Ishikawa (cell line): Measurements from ENCODE around the gene FAM171A2.

ENCODE experiments used
- CEBPB ChIP-seq: IDR thresholded peaks from 2 replicates; pipeline ENCODE4 v1.6.1; 2012
- CREB1 ChIP-seq: IDR thresholded peaks from 2 replicates; pipeline ENCODE4 v1.6.1; 2012; ENCODE audit warnings: low read depth
- EGR1 ChIP-seq: IDR thresholded peaks from 2 replicates; pipeline ENCODE4 v1.6.1; 2012
- EP300 ChIP-seq: IDR thresholded peaks from 2 replicates; pipeline ENCODE4 v1.6.1; 2012; ENCODE audit warnings: borderline replicate concordance
- FOXM1 ChIP-seq: IDR thresholded peaks from 2 replicates; pipeline ENCODE4 v1.6.1; 2012; ENCODE audit warnings: low read depth, borderline replicate concordance
- MAX ChIP-seq: IDR thresholded peaks from 2 replicates; pipeline ENCODE4 v1.6.1; 2012
- NFIC ChIP-seq: IDR thresholded peaks from 2 replicates; pipeline ENCODE4 v1.6.1; 2012
- RAD21 ChIP-seq: IDR thresholded peaks from 2 replicates; pipeline ENCODE4 v1.6.1; 2012; ENCODE audit warnings: low read depth
- REST ChIP-seq: IDR thresholded peaks from 2 replicates; pipeline ENCODE4 v1.6.1; 2012; ENCODE audit warnings: low read depth, mild to moderate bottlenecking
- TAF1 ChIP-seq: IDR thresholded peaks from 2 replicates; pipeline ENCODE4 v1.6.1; 2012; ENCODE audit warnings: low read depth, mild to moderate bottlenecking
- TCF12 ChIP-seq: IDR thresholded peaks from 2 replicates; pipeline ENCODE4 v1.6.1; 2012; ENCODE audit warnings: low read depth
- TEAD4 ChIP-seq: IDR thresholded peaks from 2 replicates; pipeline ENCODE4 v1.6.1; 2012
- YY1 ChIP-seq: IDR thresholded peaks from 2 replicates; pipeline ENCODE4 v1.6.1; 2012; ENCODE audit warnings: low read depth
- ZBTB7A ChIP-seq: IDR thresholded peaks from 2 replicates; pipeline ENCODE4 v1.6.1; 2012; ENCODE audit warnings: low read depth
- TF ChIP-seq, protein P1 (sequence below): IDR thresholded peaks from 2 replicates; pipeline ENCODE4 v1.6.1; 2012

FAM171A2 gene

GRCh38 chr17:44321246-44322120 is 42.2 kb downstream of the FAM171A2 start:
- TF ChIP-seq EGR1 = no peak
- TF ChIP-seq YY1 = no peak
- no peak for TF ChIP-seq TAF1
- TF ChIP-seq CREB1 = no peak
- TF ChIP-seq RAD21 = no peak
- TF ChIP-seq EP300 = no peak
- TF ChIP-seq MAX = no peak
- no peak for TF ChIP-seq TCF12
- TF ChIP-seq REST = no peak
- TF ChIP-seq, protein P1, sequence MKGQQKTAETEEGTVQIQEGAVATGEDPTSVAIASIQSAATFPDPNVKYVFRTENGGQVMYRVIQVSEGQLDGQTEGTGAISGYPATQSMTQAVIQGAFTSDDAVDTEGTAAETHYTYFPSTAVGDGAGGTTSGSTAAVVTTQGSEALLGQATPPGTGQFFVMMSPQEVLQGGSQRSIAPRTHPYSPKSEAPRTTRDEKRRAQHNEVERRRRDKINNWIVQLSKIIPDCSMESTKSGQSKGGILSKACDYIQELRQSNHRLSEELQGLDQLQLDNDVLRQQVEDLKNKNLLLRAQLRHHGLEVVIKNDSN = no peak
- no peak for TF ChIP-seq CEBPB
- TF ChIP-seq FOXM1 = no peak
- no peak for TF ChIP-seq TEAD4
- no peak for TF ChIP-seq NFIC
- TF ChIP-seq ZBTB7A = no peak

DNA sequence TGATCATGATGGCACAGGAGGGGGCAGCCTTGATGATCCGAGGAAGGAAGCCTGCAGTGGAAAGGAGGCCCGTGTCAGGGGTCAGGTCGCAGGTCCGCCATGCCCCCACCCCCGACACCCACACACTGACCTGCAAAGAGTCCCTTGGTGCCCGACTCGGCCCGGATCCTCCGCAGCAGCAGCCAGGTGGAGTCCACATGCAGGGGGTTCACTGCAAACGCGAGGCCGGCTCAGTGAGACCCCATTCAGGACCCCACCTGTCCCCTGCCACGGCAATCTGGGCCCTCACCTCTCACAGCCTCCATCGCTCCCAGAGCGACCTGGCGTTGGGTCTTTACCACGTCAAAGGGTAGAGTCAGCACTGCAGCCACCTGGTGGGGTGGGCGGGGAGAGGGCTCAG is 43.6 kb downstream of the FAM171A2 start:
- TF ChIP-seq ZBTB7A = 0 out of 2 replicates have a peak, but pooled peaks have one; percentile 43
- TF ChIP-seq RAD21 = no peak

DNA sequence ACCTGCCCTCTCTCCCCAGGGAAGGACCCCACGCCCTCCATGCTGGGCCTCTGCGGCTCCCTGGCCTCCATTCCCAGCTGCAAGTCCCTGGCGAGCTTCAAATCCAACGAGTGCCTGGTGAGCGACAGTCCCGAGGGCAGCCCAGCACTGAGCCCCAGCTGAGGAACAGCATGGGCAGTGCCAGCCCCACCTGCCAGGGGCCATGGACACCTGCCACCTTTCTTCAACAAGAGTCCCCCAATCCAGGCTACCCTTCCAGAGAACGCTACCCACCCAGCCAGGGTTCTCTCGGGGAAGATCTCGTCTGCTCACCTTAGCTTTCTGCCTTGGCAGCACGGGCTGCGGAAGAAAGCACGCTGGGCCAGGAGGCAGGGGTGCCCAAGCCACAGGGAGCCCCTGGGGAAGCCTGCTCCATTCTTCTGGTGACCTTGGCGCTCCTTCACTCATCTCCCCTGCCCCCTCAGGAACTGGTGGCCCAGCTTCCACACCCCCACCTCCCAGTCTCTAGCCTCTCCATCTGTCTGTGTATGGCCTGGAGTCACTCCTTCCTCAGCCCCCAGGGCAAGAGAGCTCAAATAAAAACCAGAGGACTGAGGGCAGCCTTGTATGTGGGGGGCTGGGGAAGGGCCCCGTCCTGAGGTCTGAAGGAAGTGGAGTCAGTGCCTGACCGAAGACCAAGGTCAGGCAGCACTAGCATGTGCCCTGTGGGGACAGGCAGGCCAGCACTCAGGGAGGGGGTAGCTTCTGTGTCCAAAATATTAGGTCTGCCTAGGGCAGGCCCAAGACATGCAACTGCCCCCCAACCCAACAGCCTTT is 45.4 kb downstream of the FAM171A2 start:
- TF ChIP-seq FOXM1 = no peak
- no peak for TF ChIP-seq CEBPB
- TF ChIP-seq TEAD4 = no peak
- TF ChIP-seq NFIC = no peak
- TF ChIP-seq EP300 = no peak

GRCh38 chr17:44317545-44317944 is 46.1 kb downstream of the FAM171A2 start:
- TF ChIP-seq ZBTB7A = no peak
- no peak for TF ChIP-seq EP300
- no peak for TF ChIP-seq RAD21
- no peak for TF ChIP-seq YY1
- no peak for TF ChIP-seq CREB1
- no peak for TF ChIP-seq TCF12
- TF ChIP-seq REST = no peak
- no peak for TF ChIP-seq MAX
- TF ChIP-seq CEBPB = no peak
- TF ChIP-seq NFIC = no peak
- TF ChIP-seq EGR1 = no peak
- TF ChIP-seq, protein P1 = no peak
- TF ChIP-seq TAF1 = no peak
- no peak for TF ChIP-seq FOXM1
- no peak for TF ChIP-seq TEAD4

- TF ChIP-seq EGR1 = no peak
These were observed 47.6 kb downstream of the FAM171A2 start for GRCh38 chr17:44315760-44316731.
